ENCODE results near the gene STPG3.
A peak's percentile ranks its signal among the peaks of the same experiment; 100 is the strongest.

STPG3 gene

DNA sequence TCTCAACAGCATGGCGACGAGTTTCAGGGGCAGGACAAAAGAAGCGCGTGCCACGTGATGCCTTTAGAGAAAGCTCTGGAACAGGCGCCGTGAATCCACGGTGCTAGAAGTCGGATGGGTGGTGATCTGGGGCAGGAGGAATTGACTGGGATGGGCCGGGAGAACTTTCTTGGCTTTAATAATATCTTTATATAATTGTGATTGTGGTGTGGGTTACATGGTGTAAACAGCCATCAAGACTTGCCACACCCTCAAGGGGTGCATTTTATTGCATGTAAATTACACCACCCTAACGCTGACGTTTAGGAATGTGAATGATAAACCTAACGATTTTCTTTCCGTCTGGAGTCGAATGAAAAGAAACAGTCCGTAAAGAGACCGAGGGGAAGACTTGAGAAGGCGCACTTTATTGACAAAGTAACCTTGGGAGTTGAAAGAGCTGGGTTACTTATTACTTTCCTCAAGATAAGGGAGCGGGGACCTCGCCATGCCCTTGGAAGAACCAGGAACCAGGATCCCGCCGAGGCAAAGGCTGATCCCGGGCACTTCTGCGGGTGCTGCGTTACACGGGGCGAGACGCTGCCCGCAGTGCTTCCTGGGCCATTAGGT is 42.5 kb downstream of the STPG3 start:
- no peak overlapping the region for H3K4me2 ChIP-seq (ENCODE audit: low read length)
- no peak for TF ChIP-seq EZH2 (IDR thresholded peaks at IDR 0.05; ENCODE audit: borderline replicate concordance, low read length)
- TF ChIP-seq, protein P1, sequence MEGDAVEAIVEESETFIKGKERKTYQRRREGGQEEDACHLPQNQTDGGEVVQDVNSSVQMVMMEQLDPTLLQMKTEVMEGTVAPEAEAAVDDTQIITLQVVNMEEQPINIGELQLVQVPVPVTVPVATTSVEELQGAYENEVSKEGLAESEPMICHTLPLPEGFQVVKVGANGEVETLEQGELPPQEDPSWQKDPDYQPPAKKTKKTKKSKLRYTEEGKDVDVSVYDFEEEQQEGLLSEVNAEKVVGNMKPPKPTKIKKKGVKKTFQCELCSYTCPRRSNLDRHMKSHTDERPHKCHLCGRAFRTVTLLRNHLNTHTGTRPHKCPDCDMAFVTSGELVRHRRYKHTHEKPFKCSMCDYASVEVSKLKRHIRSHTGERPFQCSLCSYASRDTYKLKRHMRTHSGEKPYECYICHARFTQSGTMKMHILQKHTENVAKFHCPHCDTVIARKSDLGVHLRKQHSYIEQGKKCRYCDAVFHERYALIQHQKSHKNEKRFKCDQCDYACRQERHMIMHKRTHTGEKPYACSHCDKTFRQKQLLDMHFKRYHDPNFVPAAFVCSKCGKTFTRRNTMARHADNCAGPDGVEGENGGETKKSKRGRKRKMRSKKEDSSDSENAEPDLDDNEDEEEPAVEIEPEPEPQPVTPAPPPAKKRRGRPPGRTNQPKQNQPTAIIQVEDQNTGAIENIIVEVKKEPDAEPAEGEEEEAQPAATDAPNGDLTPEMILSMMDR (IDR thresholded peaks at IDR 0.05; ENCODE audit: low read length) = no peak
- H3K4me3 ChIP-seq (ENCODE audit: low read depth, low read length, poor library complexity, severe bottlenecking) = no peak overlapping the region

DNA sequence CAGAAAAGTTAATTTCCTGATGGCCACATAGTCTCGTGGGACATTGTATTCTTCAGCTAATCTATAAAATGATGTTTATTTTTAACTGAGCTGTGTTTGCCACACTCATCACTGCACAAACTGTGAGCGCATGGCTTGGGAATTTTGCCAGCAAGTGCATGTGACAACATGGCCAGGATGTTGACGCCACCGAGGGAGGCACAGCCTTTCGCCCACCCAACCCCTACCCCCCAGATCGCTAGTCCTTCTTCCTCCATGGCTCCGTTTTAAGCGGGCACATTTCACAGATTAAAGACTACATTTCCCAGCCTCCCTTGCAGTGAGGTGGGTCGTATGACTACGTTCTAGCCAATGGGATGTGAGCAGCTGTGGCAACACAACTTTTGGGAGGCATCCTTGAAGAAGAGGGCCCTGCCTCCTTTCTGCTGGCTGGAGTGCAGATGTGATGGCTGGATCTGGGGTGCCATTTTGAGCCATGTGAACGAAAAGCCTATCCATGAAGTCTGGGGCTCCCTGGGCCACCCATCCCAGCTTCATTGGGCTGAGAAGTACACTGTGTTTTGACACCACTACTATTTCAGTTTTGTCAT is 43.1 kb downstream of the STPG3 start:
- H3K79me2 ChIP-seq (ENCODE audit: insufficient read depth, low read length) = no peaks in the 10 kb centered on the region
- no peaks in the 10 kb centered on the region for H3F3A ChIP-seq (ENCODE audit: insufficient read depth, low read length)
- TF ChIP-seq EZH2 (IDR thresholded peaks at IDR 0.05; ENCODE audit: borderline replicate concordance, low read length) = no peak
- TF ChIP-seq, protein P1 (IDR thresholded peaks at IDR 0.05; ENCODE audit: low read length) = no peak
- H3K9me3 ChIP-seq (ENCODE audit: low read length) = no peaks in the 10 kb centered on the region
- H3K9ac ChIP-seq (ENCODE audit: low read length) = no peak overlapping the region
- H4K20me1 ChIP-seq (ENCODE audit: insufficient read depth, low read length) = no peaks in the 10 kb centered on the region
- no peaks in the 10 kb centered on the region for H3K9me2 ChIP-seq (ENCODE audit: low read depth, low read length)
- peaks cover 12% of the 10 kb centered on the region; the same call in 1 of the 2 replicates for H3K27me3 ChIP-seq (ENCODE audit: insufficient read depth, low read length)
- no peak overlapping the region for H3K4me2 ChIP-seq (ENCODE audit: low read length)
- H3K27ac ChIP-seq (ENCODE audit: low read depth, low read length, poor library complexity, severe bottlenecking) = no peak overlapping the region
- H3K4me3 ChIP-seq (ENCODE audit: low read depth, low read length, poor library complexity, severe bottlenecking) = no peak overlapping the region
- H3K36me3 ChIP-seq (ENCODE audit: insufficient read depth, low read length) = no peaks in the 10 kb centered on the region
- H2AFZ ChIP-seq (ENCODE audit: low read length) = no peak overlapping the region
- H3K4me1 ChIP-seq (ENCODE audit: insufficient read depth, low read length, severe bottlenecking) = no peaks in the 10 kb centered on the region

More for the DNA sequence above, 42.5 kb downstream of the STPG3 start:
- Histone ChIP-seq H3K27ac (ENCODE audit: low read depth, low read length, poor library complexity, severe bottlenecking) (no peak overlapping the region), H3K9ac (ENCODE audit: low read length) (no peak overlapping the region), H3F3A (ENCODE audit: insufficient read depth, low read length) (no peaks in the 10 kb centered on the region), H3K9me3 (ENCODE audit: low read length) (no peaks in the 10 kb centered on the region), H3K27me3 (ENCODE audit: insufficient read depth, low read length) (peaks cover 12% of the 10 kb centered on the region; the same call in 1 of the 2 replicates), H3K9me2 (ENCODE audit: low read depth, low read length) (no peaks in the 10 kb centered on the region), H3K79me2 (ENCODE audit: insufficient read depth, low read length) (no peaks in the 10 kb centered on the region), H3K4me1 (ENCODE audit: insufficient read depth, low read length, severe bottlenecking) (no peaks in the 10 kb centered on the region), H4K20me1 (ENCODE audit: insufficient read depth, low read length) (no peaks in the 10 kb centered on the region), H3K36me3 (ENCODE audit: insufficient read depth, low read length) (no peaks in the 10 kb centered on the region), H2AFZ (ENCODE audit: low read length) (no peak overlapping the region)

DNA sequence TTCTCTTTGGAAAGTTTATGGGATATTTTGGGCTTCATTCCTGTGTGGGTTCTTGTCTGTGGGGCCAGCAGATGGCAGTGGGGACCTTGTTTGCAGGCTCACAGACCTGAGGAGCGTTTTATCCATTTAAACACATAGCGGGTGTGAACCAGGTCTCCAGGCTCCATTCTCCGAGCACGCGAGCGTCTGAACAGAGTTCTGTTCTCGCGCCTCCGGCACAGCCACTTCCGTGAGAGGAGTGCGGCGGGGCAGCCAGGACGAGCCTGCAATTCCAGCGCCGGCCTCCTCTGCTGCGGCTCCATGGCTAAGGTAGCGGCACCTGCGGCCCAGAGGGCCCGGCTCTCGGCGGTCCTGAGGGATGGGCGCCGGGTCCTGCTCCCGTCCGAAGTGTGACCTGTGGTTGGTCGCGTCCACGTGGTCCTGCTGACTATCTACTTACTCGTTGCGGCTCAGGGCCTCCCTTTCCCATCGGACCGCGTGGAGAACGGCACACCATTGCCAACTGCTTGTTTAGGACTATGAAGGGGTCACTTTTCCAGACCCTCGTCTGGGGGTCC is 43.7 kb downstream of the STPG3 start:
- Histone ChIP-seq H3K9me3 (ENCODE audit: low read length) (no peaks in the 10 kb centered on the region), H3K4me2 (ENCODE audit: low read length) (peak overlapping the region; percentile 40; the same call in 1 of the 2 replicates), H2AFZ (ENCODE audit: low read length) (no peak overlapping the region), H3K4me3 (ENCODE audit: low read depth, low read length, poor library complexity, severe bottlenecking) (no peak overlapping the region), H3K27me3 (ENCODE audit: insufficient read depth, low read length) (peaks cover 12% of the 10 kb centered on the region; the same call in 1 of the 2 replicates), H3F3A (ENCODE audit: insufficient read depth, low read length) (no peaks in the 10 kb centered on the region), H3K79me2 (ENCODE audit: insufficient read depth, low read length) (no peaks in the 10 kb centered on the region), H3K27ac (ENCODE audit: low read depth, low read length, poor library complexity, severe bottlenecking) (no peak overlapping the region), H3K9me2 (ENCODE audit: low read depth, low read length) (no peaks in the 10 kb centered on the region), H3K9ac (ENCODE audit: low read length) (no peak overlapping the region), H4K20me1 (ENCODE audit: insufficient read depth, low read length) (no peaks in the 10 kb centered on the region), H3K4me1 (ENCODE audit: insufficient read depth, low read length, severe bottlenecking) (no peaks in the 10 kb centered on the region), H3K36me3 (ENCODE audit: insufficient read depth, low read length) (no peaks in the 10 kb centered on the region)
- TF ChIP-seq, protein P1 (IDR thresholded peaks at IDR 0.05; ENCODE audit: low read length) = no peak
- no peak for TF ChIP-seq EZH2 (IDR thresholded peaks at IDR 0.05; ENCODE audit: borderline replicate concordance, low read length)

Measured in OCI-LY1 (cell line).